ENCODE data around the gene EFNA5. TPM values are rescaled to one million over a fixed set of nuclear protein-coding genes. Genes with fewer than 3 reads are reported as not detected.

Gene EFNA5
- total and polyA plus RNA-seq, 2 of the 8 experiments (the other 6 are each of a cell fraction or from before 2014, with no cell fraction given), result 9.6 to 21.8 TPM

- ChIA-PET POLR2A (ENCODE audit: partially characterized antibody) (interaction anchor here (0.6 to 1.0 kb wide), 2 partner anchors 14 to 51 kb away, joined by 3 read pairs; no protein-coding TSS in a partner anchor), CTCF (ENCODE audit: partially characterized antibody) (interaction anchor here (2.0 kb wide), 1 partner anchor 25 kb away, joined by 4 read pairs; no protein-coding TSS in a partner anchor)
- Histone ChIP-seq H3K14ac (ENCODE audit: insufficient read length) (no peak overlapping the region), H3K27ac (ENCODE audit: low read depth, low read length) (no peak overlapping the region), H3K23ac (ENCODE audit: insufficient read length) (no peak overlapping the region), H3K4me3 (ENCODE audit: extremely low read depth in 1 of 4, insufficient read depth in 2 of 4, low read depth in 3 of 4, low read length in 4 of 4) (no peak overlapping the region), H3K36me3 (ENCODE audit: control insufficient read depth in 2 of 4, insufficient read depth in 4 of 4, low read length in 3 of 4) (no peaks in the 10 kb centered on the region), H2BK15ac (ENCODE audit: low read length) (no peak overlapping the region), H4K91ac (replicated peaks; ENCODE audit: insufficient read length, low read length) (no peak overlapping the region), H2BK120ac (replicated peaks; ENCODE audit: low read depth, low read length) (no peak overlapping the region), H3K4me1 (replicated peaks in 1 of 4; ENCODE audit: control insufficient read depth in 3 of 4, insufficient read depth in 4 of 4, low read length in 3 of 4) (peaks cover 11 to 49% (median 34%) of the 10 kb centered on the region in 4 experiments), H3K56ac (replicated peaks; ENCODE audit: insufficient read length, low read depth, low read length) (no peak overlapping the region), H3K18ac (ENCODE audit: extremely low read depth, low read length) (no peak overlapping the region), H3K4me2 (ENCODE audit: insufficient read depth in 1 of 2, low read depth in 2 of 2, low read length in 2 of 2) (no peak overlapping the region), H2BK5ac (ENCODE audit: low read depth, low read length) (no peak overlapping the region), H2AK5ac (ENCODE audit: low read depth, low read length) (no peak overlapping the region), H3K23me2 (ENCODE audit: low read depth, low read length) (no peaks in the 10 kb centered on the region), H2BK20ac (ENCODE audit: low read length) (no peak overlapping the region), H2AFZ (ENCODE audit: low read length) (no peak overlapping the region), H4K20me1 (replicated peaks in 1 of 2; ENCODE audit: control insufficient read depth in 1 of 2, insufficient read depth in 2 of 2, low read length in 2 of 2) (no peaks in the 10 kb centered on the region), H3K27me3 (replicated peaks in 1 of 4; ENCODE audit: control insufficient read depth in 3 of 4, extremely low read depth in 1 of 4, insufficient read depth in 3 of 4, low read length in 3 of 4) (no peaks in the 10 kb centered on the region), H4K8ac (ENCODE audit: extremely low read depth, insufficient read depth, low read length) (no peak overlapping the region), H3K79me1 (ENCODE audit: low read depth, low read length) (no peaks in the 10 kb centered on the region), H3K9ac (replicated peaks in 1 of 4; ENCODE audit: extremely low read depth in 1 of 4, low read depth in 3 of 4, low read length in 3 of 4) (no peak overlapping the region), H3K9me3 (ENCODE audit: insufficient read depth in 2 of 2, low read depth in 1 of 2, low read length in 1 of 2) (no peaks in the 10 kb centered on the region), H4K5ac (ENCODE audit: insufficient read length, low read depth, low read length) (no peak overlapping the region), H2BK12ac (ENCODE audit: low read depth, low read length) (no peak overlapping the region), H3K79me2 (ENCODE audit: control insufficient read depth in 1 of 2, insufficient read depth in 2 of 2, low read length in 2 of 2) (peaks cover 0 to 6% of the 10 kb centered on the region in 2 experiments; a peak in 1 of 4 replicates), H3K4ac (replicated peaks; ENCODE audit: insufficient read length, low read depth, low read length) (no peak overlapping the region)
- DNase-seq (ENCODE audit: low read depth in 1 of 2, low spot score in 2 of 2) (no peak), FAIRE-seq (no peak)
- TF ChIP-seq PHF8 (conservative IDR thresholded peaks at IDR 0.05; ENCODE audit: low read depth, low read length), result no peak
- TF ChIP-seq RNF2 (IDR thresholded peaks at IDR 0.05; ENCODE audit: borderline replicate concordance, low read depth, low read length, missing control alignments, poor library complexity, severe bottlenecking), result no peak
- TF ChIP-seq KDM4A (IDR thresholded peaks at IDR 0.05; ENCODE audit: low read depth, low read length, severe bottlenecking), result no peak
- TF ChIP-seq RFX5 (IDR thresholded peaks at IDR 0.05; ENCODE audit: borderline replicate concordance, low read depth, low read length), result no peak
- no peak for TF ChIP-seq CBX5 (IDR thresholded peaks at IDR 0.05; ENCODE audit: low read depth, low read length)
- no peak for TF ChIP-seq POLR2A (IDR thresholded peaks at IDR 0.05; ENCODE audit: control extremely low read depth in 1 of 2, low read depth in 2 of 2, low read length in 2 of 2)
- TF ChIP-seq HDAC2 (IDR thresholded peaks at IDR 0.05; ENCODE audit: borderline replicate concordance in 1 of 2, low read depth in 2 of 2, low read length in 2 of 2), result no peak
- no peak for TF ChIP-seq YY1 (IDR thresholded peaks at IDR 0.05; ENCODE audit: low read depth, low read length)
- no peak for TF ChIP-seq CBX8 (IDR thresholded peaks at IDR 0.05; ENCODE audit: borderline replicate concordance, low read depth, low read length)
- TF ChIP-seq TCF12 (IDR thresholded peaks at IDR 0.05; ENCODE audit: low read depth, low read length), result no peak
- TF ChIP-seq ZNF274 (IDR thresholded peaks at IDR 0.05; ENCODE audit: borderline replicate concordance, extremely low read depth, low read length), result no peak
- TF ChIP-seq TAF1 (IDR thresholded peaks at IDR 0.05; ENCODE audit: low read depth, low read length), result no peak
- WGBS, 2 experiments (ENCODE audit: extremely low coverage in 1 of 2, insufficient coverage in 1 of 2, insufficient read length in 1 of 2, insufficient replicate concordance in 2 of 2, low coverage in 1 of 2, low lambda C conversion rate in 2 of 2, missing lambda C conversion rate in 1 of 2), result 77% methylated on average over 1 of the region's 1 CpG; no CpG with 5 or more reads in 1 of the 2 experiments
Measured at GRCh38 chr5:107470295-107470582, 200.5 kb downstream of the EFNA5 start.

Data from H1 (cell line).